ENCODE data around the gene TMEM158.
A peak's percentile ranks its signal among the peaks of the same experiment; 100 is the strongest.

The TMEM158 gene

DNA sequence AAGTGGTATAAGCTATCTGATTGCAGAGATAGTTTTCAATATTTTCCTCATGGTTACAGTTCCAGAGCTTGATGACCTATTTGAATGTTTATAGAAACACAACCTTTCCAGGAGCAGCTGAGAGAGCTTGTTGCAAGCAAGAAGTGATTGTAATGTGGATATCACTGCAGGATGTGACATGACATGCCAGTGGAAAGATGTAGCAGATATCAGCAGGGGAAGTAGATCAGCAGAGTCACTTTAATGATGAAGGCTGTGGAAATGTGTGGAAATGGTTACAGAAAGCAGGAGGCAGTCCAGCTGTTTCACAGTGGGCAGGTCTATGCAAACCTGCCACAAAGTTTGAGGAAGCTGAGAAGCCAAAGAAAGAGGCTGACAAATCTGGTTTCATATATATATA is 21.0 kb downstream of the TMEM158 start:
- no peak for ATAC-seq

DNA sequence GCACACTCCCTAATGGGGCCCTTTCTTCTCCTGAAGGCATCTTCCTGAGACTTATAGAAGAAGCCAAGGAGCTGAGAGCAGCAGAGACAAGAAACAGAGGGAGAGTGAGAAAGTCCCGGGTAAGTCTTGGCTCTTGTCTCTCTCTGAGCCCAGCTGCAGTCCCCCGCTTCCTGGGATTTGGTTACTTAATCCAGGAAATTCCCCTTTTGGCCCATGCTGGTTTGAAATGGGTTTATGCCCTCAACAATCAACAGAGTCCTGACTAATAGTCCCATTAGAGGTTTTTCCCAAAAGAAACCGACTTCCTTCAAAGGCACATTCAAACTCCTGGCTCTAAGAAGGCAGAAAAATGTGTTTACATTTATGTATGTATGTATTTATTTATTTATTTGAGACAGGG is 22.0 kb downstream of the TMEM158 start:
- peak; percentile 11; the same call in 1 of the 3 replicates for ATAC-seq
- no peak for TF ChIP-seq ISL1 (CRISPR knock-in tag; IDR thresholded peaks at IDR 0.05)
- TF ChIP-seq, protein P1, sequence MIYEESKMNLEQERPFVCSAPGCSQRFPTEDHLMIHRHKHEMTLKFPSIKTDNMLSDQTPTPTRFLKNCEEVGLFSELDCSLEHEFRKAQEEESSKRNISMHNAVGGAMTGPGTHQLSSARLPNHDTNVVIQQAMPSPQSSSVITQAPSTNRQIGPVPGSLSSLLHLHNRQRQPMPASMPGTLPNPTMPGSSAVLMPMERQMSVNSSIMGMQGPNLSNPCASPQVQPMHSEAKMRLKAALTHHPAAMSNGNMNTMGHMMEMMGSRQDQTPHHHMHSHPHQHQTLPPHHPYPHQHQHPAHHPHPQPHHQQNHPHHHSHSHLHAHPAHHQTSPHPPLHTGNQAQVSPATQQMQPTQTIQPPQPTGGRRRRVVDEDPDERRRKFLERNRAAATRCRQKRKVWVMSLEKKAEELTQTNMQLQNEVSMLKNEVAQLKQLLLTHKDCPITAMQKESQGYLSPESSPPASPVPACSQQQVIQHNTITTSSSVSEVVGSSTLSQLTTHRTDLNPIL (CRISPR knock-in tag; IDR thresholded peaks at IDR 0.05; ENCODE audit: low read depth) = no peak
- no peak for TF ChIP-seq TCF4 (CRISPR knock-in tag; IDR thresholded peaks at IDR 0.05; ENCODE audit: borderline replicate concordance)
- no peak for TF ChIP-seq OSR1 (CRISPR knock-in tag; IDR thresholded peaks at IDR 0.05)
- no peak for TF ChIP-seq SNAI2 (CRISPR knock-in tag; IDR thresholded peaks at IDR 0.05)
- no peak for TF ChIP-seq ESRRG (CRISPR knock-in tag; IDR thresholded peaks at IDR 0.05)
- no peak for TF ChIP-seq RARB (CRISPR knock-in tag; IDR thresholded peaks at IDR 0.05)
- TF ChIP-seq, protein P2, sequence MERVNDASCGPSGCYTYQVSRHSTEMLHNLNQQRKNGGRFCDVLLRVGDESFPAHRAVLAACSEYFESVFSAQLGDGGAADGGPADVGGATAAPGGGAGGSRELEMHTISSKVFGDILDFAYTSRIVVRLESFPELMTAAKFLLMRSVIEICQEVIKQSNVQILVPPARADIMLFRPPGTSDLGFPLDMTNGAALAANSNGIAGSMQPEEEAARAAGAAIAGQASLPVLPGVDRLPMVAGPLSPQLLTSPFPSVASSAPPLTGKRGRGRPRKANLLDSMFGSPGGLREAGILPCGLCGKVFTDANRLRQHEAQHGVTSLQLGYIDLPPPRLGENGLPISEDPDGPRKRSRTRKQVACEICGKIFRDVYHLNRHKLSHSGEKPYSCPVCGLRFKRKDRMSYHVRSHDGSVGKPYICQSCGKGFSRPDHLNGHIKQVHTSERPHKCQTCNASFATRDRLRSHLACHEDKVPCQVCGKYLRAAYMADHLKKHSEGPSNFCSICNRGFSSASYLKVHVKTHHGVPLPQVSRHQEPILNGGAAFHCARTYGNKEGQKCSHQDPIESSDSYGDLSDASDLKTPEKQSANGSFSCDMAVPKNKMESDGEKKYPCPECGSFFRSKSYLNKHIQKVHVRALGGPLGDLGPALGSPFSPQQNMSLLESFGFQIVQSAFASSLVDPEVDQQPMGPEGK (CRISPR knock-in tag; IDR thresholded peaks at IDR 0.05; ENCODE audit: borderline replicate concordance) = no peak
- TF ChIP-seq ZNF8 (CRISPR knock-in tag; IDR thresholded peaks at IDR 0.05) = no peak
- no peak for TF ChIP-seq TOX (CRISPR knock-in tag; IDR thresholded peaks at IDR 0.05; ENCODE audit: borderline replicate concordance)
- TF ChIP-seq GLIS3 (CRISPR knock-in tag; IDR thresholded peaks at IDR 0.05) = no peak

More for the DNA sequence above, 21.0 kb downstream of the TMEM158 start:
- no peak for TF ChIP-seq TCF4 (CRISPR knock-in tag; IDR thresholded peaks at IDR 0.05; ENCODE audit: borderline replicate concordance)
- no peak for TF ChIP-seq PPARA (CRISPR knock-in tag; IDR thresholded peaks at IDR 0.05; ENCODE audit: borderline replicate concordance)
- no peak for TF ChIP-seq ARNTL (CRISPR knock-in tag; IDR thresholded peaks at IDR 0.05; ENCODE audit: borderline replicate concordance, low read depth)
- no peak for TF ChIP-seq ZFP3 (CRISPR knock-in tag; IDR thresholded peaks at IDR 0.05)
- TF ChIP-seq BACH2 (CRISPR knock-in tag; IDR thresholded peaks at IDR 0.05; ENCODE audit: borderline replicate concordance) = no peak
- TF ChIP-seq, protein P3, sequence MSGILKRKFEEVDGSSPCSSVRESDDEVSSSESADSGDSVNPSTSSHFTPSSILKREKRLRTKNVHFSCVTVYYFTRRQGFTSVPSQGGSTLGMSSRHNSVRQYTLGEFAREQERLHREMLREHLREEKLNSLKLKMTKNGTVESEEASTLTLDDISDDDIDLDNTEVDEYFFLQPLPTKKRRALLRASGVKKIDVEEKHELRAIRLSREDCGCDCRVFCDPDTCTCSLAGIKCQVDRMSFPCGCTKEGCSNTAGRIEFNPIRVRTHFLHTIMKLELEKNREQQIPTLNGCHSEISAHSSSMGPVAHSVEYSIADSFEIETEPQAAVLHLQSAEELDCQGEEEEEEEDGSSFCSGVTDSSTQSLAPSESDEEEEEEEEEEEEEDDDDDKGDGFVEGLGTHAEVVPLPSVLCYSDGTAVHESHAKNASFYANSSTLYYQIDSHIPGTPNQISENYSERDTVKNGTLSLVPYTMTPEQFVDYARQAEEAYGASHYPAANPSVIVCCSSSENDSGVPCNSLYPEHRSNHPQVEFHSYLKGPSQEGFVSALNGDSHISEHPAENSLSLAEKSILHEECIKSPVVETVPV (CRISPR knock-in tag; IDR thresholded peaks at IDR 0.05) = no peak
- TF ChIP-seq TOX (CRISPR knock-in tag; IDR thresholded peaks at IDR 0.05; ENCODE audit: borderline replicate concordance) = no peak
- TF ChIP-seq, protein P2 (CRISPR knock-in tag; IDR thresholded peaks at IDR 0.05; ENCODE audit: borderline replicate concordance) = no peak
- TF ChIP-seq, protein P1 (CRISPR knock-in tag; IDR thresholded peaks at IDR 0.05; ENCODE audit: low read depth) = no peak
- no peak for TF ChIP-seq ISL1 (CRISPR knock-in tag; IDR thresholded peaks at IDR 0.05)
- TF ChIP-seq ESRRG (CRISPR knock-in tag; IDR thresholded peaks at IDR 0.05) = no peak
- TF ChIP-seq ZNF565 (CRISPR knock-in tag; conservative IDR thresholded peaks at IDR 0.05; ENCODE audit: low read depth) = no peak
- TF ChIP-seq, protein P4, sequence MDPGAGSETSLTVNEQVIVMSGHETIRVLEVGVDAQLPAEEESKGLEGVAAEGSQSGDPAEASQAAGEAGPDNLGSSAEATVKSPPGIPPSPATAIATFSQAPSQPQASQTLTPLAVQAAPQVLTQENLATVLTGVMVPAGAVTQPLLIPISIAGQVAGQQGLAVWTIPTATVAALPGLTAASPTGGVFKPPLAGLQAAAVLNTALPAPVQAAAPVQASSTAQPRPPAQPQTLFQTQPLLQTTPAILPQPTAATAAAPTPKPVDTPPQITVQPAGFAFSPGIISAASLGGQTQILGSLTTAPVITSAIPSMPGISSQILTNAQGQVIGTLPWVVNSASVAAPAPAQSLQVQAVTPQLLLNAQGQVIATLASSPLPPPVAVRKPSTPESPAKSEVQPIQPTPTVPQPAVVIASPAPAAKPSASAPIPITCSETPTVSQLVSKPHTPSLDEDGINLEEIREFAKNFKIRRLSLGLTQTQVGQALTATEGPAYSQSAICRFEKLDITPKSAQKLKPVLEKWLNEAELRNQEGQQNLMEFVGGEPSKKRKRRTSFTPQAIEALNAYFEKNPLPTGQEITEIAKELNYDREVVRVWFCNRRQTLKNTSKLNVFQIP (CRISPR knock-in tag; IDR thresholded peaks at IDR 0.05; ENCODE audit: borderline replicate concordance, low read depth) = no peak
- no peak for TF ChIP-seq RARB (CRISPR knock-in tag; IDR thresholded peaks at IDR 0.05)

DNA sequence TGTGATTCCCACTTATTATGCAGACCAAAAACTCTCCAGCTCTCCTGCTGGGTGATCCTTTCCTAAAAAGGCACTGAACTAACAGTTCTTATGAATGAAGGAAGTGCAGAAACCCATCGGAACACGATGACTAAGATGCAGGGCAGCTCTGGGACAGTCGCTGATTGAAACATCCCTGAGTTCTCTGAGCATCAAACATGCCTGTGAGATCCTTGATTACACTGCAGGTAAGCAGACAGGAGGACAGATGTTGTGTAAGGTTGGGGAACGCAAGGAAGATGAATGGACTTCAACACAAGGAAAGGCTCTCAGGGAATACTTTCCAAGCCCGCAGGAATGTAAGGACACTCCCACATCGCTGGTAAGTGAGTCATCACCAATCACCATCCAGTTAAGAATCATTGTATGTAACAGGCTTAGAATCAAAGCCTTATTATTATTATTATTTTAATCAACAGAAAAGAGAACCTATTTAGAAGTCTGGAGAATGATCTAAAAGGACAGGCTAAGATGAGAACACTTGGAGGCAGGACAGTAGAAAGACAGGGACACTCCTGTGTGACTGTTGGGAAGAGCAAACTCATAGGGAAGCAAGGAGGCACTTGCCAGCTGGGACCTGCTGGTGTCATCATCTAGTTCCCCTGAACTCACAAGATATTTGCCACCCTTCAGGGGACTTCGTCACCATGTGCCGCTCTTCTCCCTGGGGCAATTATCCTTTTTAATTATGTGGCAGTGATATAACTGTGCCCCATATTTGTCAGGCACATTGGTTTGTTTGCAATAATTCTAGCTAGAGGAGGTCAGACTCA is 26.0 kb downstream of the TMEM158 start:
- ATAC-seq = peak; percentile 97
- TF ChIP-seq GLIS3 (CRISPR knock-in tag; IDR thresholded peaks at IDR 0.05) = no peak
- no peak for TF ChIP-seq ESRRG (CRISPR knock-in tag; IDR thresholded peaks at IDR 0.05)
- no peak for TF ChIP-seq ZNF70 (CRISPR knock-in tag; IDR thresholded peaks at IDR 0.05)
- TF ChIP-seq OSR1 (CRISPR knock-in tag; IDR thresholded peaks at IDR 0.05) = no peak
- no peak for TF ChIP-seq ZFP30 (CRISPR knock-in tag; IDR thresholded peaks at IDR 0.05)
- TF ChIP-seq BACH2 (CRISPR knock-in tag; IDR thresholded peaks at IDR 0.05; ENCODE audit: borderline replicate concordance) = no peak
- TF ChIP-seq, protein P1 (CRISPR knock-in tag; IDR thresholded peaks at IDR 0.05; ENCODE audit: low read depth) = no peak
- no peak for TF ChIP-seq ISL1 (CRISPR knock-in tag; IDR thresholded peaks at IDR 0.05)

Measured in SK-N-SH treated with all-trans-retinoic acid at 6 μM for 48 hours (cell line).